Tibial nerve (tissue), 4 donors: ENCODE data around the gene PTGES3L. TPM values are rescaled to one million over a fixed set of nuclear protein-coding genes. Genes with fewer than 3 reads are reported as not detected.

Experiments
- DNase-seq, 2 donors: peaks; one replicate each; pipeline ENCODE4 v3.0.0-alpha.2; 2019; ENCODE audit warnings: low spot score in 2 of 2
- H3K27ac ChIP-seq, 4 donors: fragments of 200-600 bp; sonication (generic) in 3 of 4; one replicate each; pipeline ENCODE4 v1.5.1; 2017 to 2019; ENCODE audit warnings: mild to moderate bottlenecking in 1 of 4
- H3K27me3 ChIP-seq, 2 donors: fragments of 200-600 bp; sonication (generic) in 1 of 2; one replicate each; pipeline versions ENCODE4 v1.5.1 to v1.6.0; 2017 to 2019
- H3K36me3 ChIP-seq, 3 donors: fragments of 200-600 bp; sonication (generic); one replicate each; pipeline ENCODE4 v1.5.1; 2018 to 2019
- H3K4me1 ChIP-seq, 4 donors: fragments of 200-600 bp; sonication (generic) in 3 of 4; one replicate each; pipeline ENCODE4 v1.5.1; 2017 to 2019
- H3K4me3 ChIP-seq, 4 donors: fragments of 200-600 bp; sonication (generic) in 3 of 4; one replicate each; pipeline ENCODE4 v1.5.1; 2017 to 2019; ENCODE audit warnings: mild to moderate bottlenecking in 1 of 4, moderate library complexity in 1 of 4
- H3K9me3 ChIP-seq, 4 donors: fragments of 200-600 bp; sonication (generic) in 3 of 4; one replicate each; pipeline ENCODE4 v1.5.1; 2017 to 2019
- CTCF ChIP-seq, 5 experiments: fragments of 200-600 bp in 3 of 5; fragments of 450-650 bp in 2 of 5; sonication (generic) in 3 of 5; IDR thresholded peaks; one replicate each; pipeline ENCODE4 v1.5.1; 2016 to 2019; ENCODE audit warnings: antibody characterized with exemption in 5 of 5, mild to moderate bottlenecking in 3 of 5, moderate library complexity in 2 of 5
- EP300 ChIP-seq, 2 donors: sonication (generic); formaldehyde crosslinking; IDR thresholded peaks; one replicate each; pipeline ENCODE4 v1.6.1; 2017; ENCODE audit warnings: antibody characterized with exemption in 2 of 2, mild to moderate bottlenecking in 1 of 2
- POLR2A ChIP-seq, 2 donors: fragments of 450-650 bp; IDR thresholded peaks; one replicate each; pipeline ENCODE4 v1.6.1; 2017; ENCODE audit warnings: antibody characterized with exemption in 2 of 2, mild to moderate bottlenecking in 2 of 2, moderate library complexity in 2 of 2
- WGBS, 2 donors: methylation state at CpG; one replicate each; pipeline ENCODE4 v1.1.5; 2018; 5-methylcytosine and 5-hydroxymethylcytosine counted together
- total RNA-seq, 4 donors: library from RNA; depleted of rRNA; stranded (reverse); fragments of >200 nt; gene quantifications; one replicate each; pipeline ENCODE4 v1.1.0, GENCODE V29; 2016

PTGES3L gene
- not detected for total RNA-seq

GRCh38 chr17:42979511-42980273 lies at the start of gene PTGES3L:
TSS of gene PTGES3L (minus strand) at chr17:42980080. CDS start at chr17:42980053, 27 bp downstream.
- Histone ChIP-seq H3K27me3 (no peaks in the 10 kb centered on the region), H3K36me3 (no peaks in the 10 kb centered on the region), H3K4me1 (peaks cover 0 to 25% (median 17%) of the 10 kb centered on the region in 4 donors), H3K27ac (peak within 1 kb of the TSS; percentile 2 to 86 (median 79)), H3K9me3 (no peaks in the 10 kb centered on the region), H3K4me3 (peak within 1 kb of the TSS; percentile 58 to 92 (median 82))
- TF ChIP-seq EP300 (IDR thresholded peaks at IDR 0.05): no peak
- no peak for TF ChIP-seq CTCF (IDR thresholded peaks at IDR 0.05)
- TF ChIP-seq POLR2A (IDR thresholded peaks at IDR 0.05): no peak
- DNase-seq: no peak
- 36 to 38% methylated on average over 21 of the region's 21 CpGs for WGBS, 2 donors

GRCh38 chr17:43028221-43028861 lies 48.5 kb upstream of the PTGES3L start:
- Histone ChIP-seq H3K9me3 (no peaks in the 10 kb centered on the region), H3K27me3 (no peaks in the 10 kb centered on the region), H3K36me3 (no peaks in the 10 kb centered on the region), H3K27ac (no peak overlapping the region), H3K4me1 (peaks cover 0 to 13% (median 0%) of the 10 kb centered on the region in 4 donors), H3K4me3 (no peak overlapping the region)
- DNase-seq: no peak
- no peak for TF ChIP-seq POLR2A (IDR thresholded peaks at IDR 0.05)
- no peak for TF ChIP-seq EP300 (IDR thresholded peaks at IDR 0.05)
- TF ChIP-seq CTCF (IDR thresholded peaks at IDR 0.05): no peak
- 67 to 78% methylated on average over 17 of the region's 17 CpGs for WGBS, 2 donors

GRCh38 chr17:43027091-43028032 lies 47.5 kb upstream of the PTGES3L start:
- no peaks in the 10 kb centered on the region for H3K36me3 ChIP-seq
- no peaks in the 10 kb centered on the region for H3K9me3 ChIP-seq
- 77 to 82% methylated on average over 9 of the region's 9 CpGs for WGBS, 2 donors
- no peak for DNase-seq
- H3K4me1 ChIP-seq: peaks cover 0 to 19% (median 6%) of the 10 kb centered on the region in 4 donors
- H3K4me3 ChIP-seq: no peak overlapping the region
- no peak for TF ChIP-seq CTCF (IDR thresholded peaks at IDR 0.05)
- TF ChIP-seq POLR2A (IDR thresholded peaks at IDR 0.05): no peak
- TF ChIP-seq EP300 (IDR thresholded peaks at IDR 0.05): no peak
- H3K27ac ChIP-seq: no peak overlapping the region
- H3K27me3 ChIP-seq: no peaks in the 10 kb centered on the region

- H3K36me3 ChIP-seq: no peaks in the 10 kb centered on the region
- no peak overlapping the region for H3K27ac ChIP-seq
- TF ChIP-seq POLR2A (IDR thresholded peaks at IDR 0.05): no peak
- TF ChIP-seq EP300 (IDR thresholded peaks at IDR 0.05): no peak
- TF ChIP-seq CTCF (IDR thresholded peaks at IDR 0.05): no peak
- peaks cover 0 to 20% (median 6%) of the 10 kb centered on the region in 4 donors for H3K4me1 ChIP-seq
- no peak overlapping the region for H3K4me3 ChIP-seq
- DNase-seq: no peak
- H3K9me3 ChIP-seq: no peaks in the 10 kb centered on the region
- no peaks in the 10 kb centered on the region for H3K27me3 ChIP-seq
- 68 to 71% methylated on average over 5 of the region's 5 CpGs for WGBS, 2 donors
Measured at GRCh38 chr17:43026595-43026994, 46.7 kb upstream of the PTGES3L start.
